ENCODE data around the gene HCAR3.

The HCAR3 gene

GRCh38 chr12:122740351-122740750 is 23.7 kb upstream of the HCAR3 start:
- Histone ChIP-seq H3K4me1 (ENCODE audit: control insufficient read depth, insufficient read depth, low read length) (no peaks in the 10 kb centered on the region; the same call in 1 of the 2 replicates), H3K36me3 (ENCODE audit: control insufficient read depth, insufficient read depth, low read length) (no peaks in the 10 kb centered on the region), H3K9me3 (ENCODE audit: control insufficient read depth, insufficient read depth, low read length) (no peaks in the 10 kb centered on the region), H3K27me3 (ENCODE audit: control insufficient read depth, insufficient read depth, low read length) (no peaks in the 10 kb centered on the region), H3K4me3 (ENCODE audit: low read length) (no peak overlapping the region), H3K27ac (ENCODE audit: low read length) (no peak overlapping the region)
- no peak for DNase-seq (ENCODE audit: low read depth, low spot score)
- WGBS (ENCODE audit: insufficient coverage, insufficient read length): no CpG with 5 or more reads among the region's 7 CpGs

GRCh38 chr12:122738571-122738970 is 22.0 kb upstream of the HCAR3 start:
- no CpG with 5 or more reads among the region's 7 CpGs for WGBS (ENCODE audit: insufficient coverage, insufficient read length)
- DNase-seq (ENCODE audit: low read depth, low spot score): no peak
- Histone ChIP-seq H3K4me3 (ENCODE audit: low read length) (no peak overlapping the region), H3K9me3 (ENCODE audit: control insufficient read depth, insufficient read depth, low read length) (no peaks in the 10 kb centered on the region), H3K4me1 (ENCODE audit: control insufficient read depth, insufficient read depth, low read length) (no peaks in the 10 kb centered on the region; the same call in 1 of the 2 replicates), H3K27ac (ENCODE audit: low read length) (no peak overlapping the region), H3K36me3 (ENCODE audit: control insufficient read depth, insufficient read depth, low read length) (no peaks in the 10 kb centered on the region), H3K27me3 (ENCODE audit: control insufficient read depth, insufficient read depth, low read length) (no peaks in the 10 kb centered on the region)

GRCh38 chr12:122732611-122733010 is 16.0 kb upstream of the HCAR3 start:
- Histone ChIP-seq H3K36me3 (ENCODE audit: control insufficient read depth, insufficient read depth, low read length) (no peaks in the 10 kb centered on the region), H3K9me3 (ENCODE audit: control insufficient read depth, insufficient read depth, low read length) (no peaks in the 10 kb centered on the region), H3K27ac (ENCODE audit: low read length) (no peak overlapping the region), H3K27me3 (ENCODE audit: control insufficient read depth, insufficient read depth, low read length) (no peaks in the 10 kb centered on the region), H3K4me1 (ENCODE audit: control insufficient read depth, insufficient read depth, low read length) (no peaks in the 10 kb centered on the region), H3K4me3 (ENCODE audit: low read length) (no peak overlapping the region)
- DNase-seq (ENCODE audit: low read depth, low spot score): no peak
- 100% methylated on average over 2 of the region's 4 CpGs for WGBS (ENCODE audit: insufficient coverage, insufficient read length)

GRCh38 chr12:122732170-122732569 is 15.6 kb upstream of the HCAR3 start:
- no peak overlapping the region for H3K4me3 ChIP-seq (ENCODE audit: low read length)
- no peak overlapping the region for H3K27ac ChIP-seq (ENCODE audit: low read length)
- H3K4me1 ChIP-seq (ENCODE audit: control insufficient read depth, insufficient read depth, low read length): no peaks in the 10 kb centered on the region
- no peaks in the 10 kb centered on the region for H3K36me3 ChIP-seq (ENCODE audit: control insufficient read depth, insufficient read depth, low read length)
- no peak for DNase-seq (ENCODE audit: low read depth, low spot score)
- WGBS (ENCODE audit: insufficient coverage, insufficient read length): no CpG with 5 or more reads among the region's 3 CpGs
- no peaks in the 10 kb centered on the region for H3K9me3 ChIP-seq (ENCODE audit: control insufficient read depth, insufficient read depth, low read length)
- no peaks in the 10 kb centered on the region for H3K27me3 ChIP-seq (ENCODE audit: control insufficient read depth, insufficient read depth, low read length)

DNA sequence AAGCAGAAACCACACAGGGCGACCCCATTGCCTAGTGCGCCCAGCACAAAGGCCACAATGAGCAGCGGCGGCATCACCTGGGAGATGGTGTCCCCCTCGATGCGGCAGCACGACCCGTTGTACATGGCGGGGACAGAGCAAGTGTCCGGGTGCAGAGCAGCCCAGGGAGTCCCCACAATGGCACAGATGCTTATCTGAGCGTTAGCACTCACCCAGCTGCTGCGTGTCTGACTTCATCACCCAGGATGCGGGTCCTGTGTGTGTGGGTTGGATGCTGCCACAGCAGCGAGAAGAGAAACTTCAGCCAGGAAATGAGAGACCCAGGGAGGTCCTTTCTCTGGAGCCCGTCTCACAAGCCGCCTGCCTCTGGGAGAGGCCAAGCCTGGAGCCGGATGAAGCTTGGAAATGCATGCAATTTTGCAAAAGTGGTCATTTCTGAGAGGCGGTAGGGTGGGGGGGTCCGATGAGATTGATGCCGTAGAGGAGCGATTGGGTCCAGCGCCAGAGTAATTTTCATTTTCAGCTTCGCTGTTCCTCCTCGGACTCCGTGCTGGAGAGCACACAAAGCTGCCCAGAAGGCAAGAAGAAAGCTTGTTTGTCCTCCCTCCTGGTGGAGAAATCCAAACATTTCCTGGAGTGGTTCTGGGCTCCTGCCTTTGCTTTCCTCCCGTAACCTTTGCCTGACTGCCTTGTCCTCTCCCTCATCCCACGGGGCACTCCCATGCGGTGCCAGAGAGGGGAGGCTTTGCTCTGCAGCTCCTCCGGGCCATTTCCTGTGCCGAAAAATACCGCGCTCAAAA is 13.8 kb upstream of the HCAR3 start, which contains the start of gene HCAR1:
Gene HCAR1, minus strand, starts transcription at position 630 of the 800 bp plus-strand sequence. Its CDS starts 505 bp downstream, at position 125.
- no CpG with 5 or more reads among the region's 32 CpGs for WGBS (ENCODE audit: insufficient coverage, insufficient read length)

DNA sequence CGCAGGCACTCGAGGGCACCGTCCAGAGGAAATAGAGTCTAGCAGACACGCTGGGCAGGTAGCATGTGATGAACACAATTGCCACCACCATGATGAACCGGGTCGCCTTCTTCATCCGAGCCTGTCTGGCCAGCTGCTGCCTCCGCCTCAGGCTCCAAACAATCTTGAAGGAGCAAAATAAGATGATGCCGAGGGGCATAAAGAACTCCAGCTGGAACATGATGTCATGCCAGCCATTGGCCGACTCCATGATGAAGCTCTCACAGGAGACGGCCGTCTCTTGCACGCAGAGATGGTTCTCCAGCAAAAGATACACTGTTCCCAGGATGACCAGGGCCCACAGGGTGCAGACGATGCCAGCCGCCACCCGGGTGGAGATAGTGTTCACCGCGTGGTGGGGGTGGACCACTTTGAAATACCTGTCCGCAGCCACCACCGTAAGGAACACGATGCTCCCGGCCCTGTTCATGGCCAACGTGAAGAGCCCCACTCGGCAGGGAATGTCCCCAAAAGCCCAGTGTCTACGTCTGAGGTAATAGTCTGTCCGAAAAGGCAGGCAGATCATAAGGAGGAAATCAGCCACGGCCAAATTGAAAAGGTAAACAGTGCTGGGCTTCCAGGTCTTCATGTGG is 13.1 kb upstream of the HCAR3 start:
- WGBS (ENCODE audit: insufficient coverage, insufficient read length): no CpG with 5 or more reads among the region's 27 CpGs
- Histone ChIP-seq H3K36me3 (ENCODE audit: control insufficient read depth, insufficient read depth, low read length) (no peaks in the 10 kb centered on the region), H3K4me1 (ENCODE audit: control insufficient read depth, insufficient read depth, low read length) (no peaks in the 10 kb centered on the region), H3K9me3 (ENCODE audit: control insufficient read depth, insufficient read depth, low read length) (no peaks in the 10 kb centered on the region), H3K27ac (ENCODE audit: low read length) (no peak overlapping the region), H3K4me3 (ENCODE audit: low read length) (no peak overlapping the region), H3K27me3 (ENCODE audit: control insufficient read depth, insufficient read depth, low read length) (no peaks in the 10 kb centered on the region)
- no peak for DNase-seq (ENCODE audit: low read depth, low spot score)

More for the DNA sequence above, 13.8 kb upstream of the HCAR3 start, which contains the start of gene HCAR1:
- Histone ChIP-seq H3K4me3 (ENCODE audit: low read length) (no peak within 1 kb of the TSS), H3K9me3 (ENCODE audit: control insufficient read depth, insufficient read depth, low read length) (no peaks in the 10 kb centered on the region), H3K4me1 (ENCODE audit: control insufficient read depth, insufficient read depth, low read length) (no peaks in the 10 kb centered on the region), H3K27ac (ENCODE audit: low read length) (no peak within 1 kb of the TSS), H3K27me3 (ENCODE audit: control insufficient read depth, insufficient read depth, low read length) (no peaks in the 10 kb centered on the region), H3K36me3 (ENCODE audit: control insufficient read depth, insufficient read depth, low read length) (no peaks in the 10 kb centered on the region)
- DNase-seq (ENCODE audit: low read depth, low spot score): no peak

DNA sequence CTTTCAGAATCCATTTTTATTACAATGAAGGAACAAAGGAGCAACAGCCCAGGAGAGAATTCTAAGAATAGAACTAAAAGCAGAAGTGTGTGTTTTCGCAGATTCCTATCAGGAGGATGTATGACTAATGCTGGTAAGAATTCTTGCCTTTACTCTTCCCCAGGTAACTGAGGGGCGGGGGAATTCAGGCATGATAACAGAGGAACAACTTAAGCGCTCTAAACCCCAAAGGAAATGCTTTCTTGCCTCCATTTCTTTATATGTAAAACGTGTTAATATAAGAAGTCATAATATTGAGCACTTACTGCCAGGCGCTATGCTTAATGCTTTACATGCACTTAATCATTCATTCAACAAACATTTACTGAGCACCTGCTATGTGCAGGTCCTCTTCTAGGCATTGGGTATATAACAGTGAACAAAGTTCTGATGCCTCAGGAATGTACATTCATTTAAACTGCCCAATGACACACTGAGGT is 9.5 kb upstream of the HCAR3 start:
- no peak for DNase-seq (ENCODE audit: low read depth, low spot score)
- Histone ChIP-seq H3K27ac (ENCODE audit: low read length) (no peak overlapping the region), H3K4me1 (ENCODE audit: control insufficient read depth, insufficient read depth, low read length) (no peaks in the 10 kb centered on the region)

DNA sequence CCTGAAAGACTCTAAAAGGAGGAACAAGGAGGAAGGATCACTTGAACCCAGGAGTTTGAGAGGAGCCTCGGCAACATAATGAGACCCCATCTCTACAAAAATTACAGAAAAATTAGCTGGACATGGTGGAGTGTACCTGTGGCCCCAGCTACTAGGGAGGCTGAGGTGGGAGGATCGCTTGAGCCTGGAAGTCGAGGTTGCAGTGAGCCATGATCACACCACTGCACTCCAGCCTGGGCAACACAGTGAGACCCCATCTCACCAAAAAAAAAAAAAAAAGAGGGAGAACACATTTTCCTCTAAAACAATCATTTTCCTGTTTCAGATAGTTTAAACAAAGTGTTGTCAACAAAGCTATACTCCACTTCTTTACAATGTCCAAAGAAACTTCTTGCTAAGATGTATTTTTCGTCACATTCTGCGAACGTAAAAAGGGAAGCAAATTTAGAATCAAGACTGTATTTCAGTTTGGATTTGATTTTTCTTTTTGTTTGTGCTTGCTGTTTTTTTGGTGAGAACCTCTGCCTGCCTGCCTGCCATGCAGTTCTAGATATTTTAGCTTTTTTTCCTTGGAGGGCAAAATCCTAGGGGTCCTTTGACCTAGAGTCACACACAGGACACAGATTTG is 9.0 kb upstream of the HCAR3 start:
- no CpG with 5 or more reads among the region's 6 CpGs for WGBS (ENCODE audit: insufficient coverage, insufficient read length)
- no peak for DNase-seq (ENCODE audit: low read depth, low spot score)
- Histone ChIP-seq H3K4me1 (ENCODE audit: control insufficient read depth, insufficient read depth, low read length) (no peaks in the 10 kb centered on the region), H3K9me3 (ENCODE audit: control insufficient read depth, insufficient read depth, low read length) (no peaks in the 10 kb centered on the region), H3K27me3 (ENCODE audit: control insufficient read depth, insufficient read depth, low read length) (no peaks in the 10 kb centered on the region), H3K27ac (ENCODE audit: low read length) (no peak overlapping the region), H3K36me3 (ENCODE audit: control insufficient read depth, insufficient read depth, low read length) (no peaks in the 10 kb centered on the region), H3K4me3 (ENCODE audit: low read length) (no peak overlapping the region)

More for the DNA sequence above, 9.5 kb upstream of the HCAR3 start:
- Histone ChIP-seq H3K9me3 (ENCODE audit: control insufficient read depth, insufficient read depth, low read length) (no peaks in the 10 kb centered on the region), H3K27me3 (ENCODE audit: control insufficient read depth, insufficient read depth, low read length) (no peaks in the 10 kb centered on the region), H3K36me3 (ENCODE audit: control insufficient read depth, insufficient read depth, low read length) (no peaks in the 10 kb centered on the region), H3K4me3 (ENCODE audit: low read length) (no peak overlapping the region)
- WGBS (ENCODE audit: insufficient coverage, insufficient read length): no CpG with 5 or more reads among the region's 5 CpGs

- Histone ChIP-seq H3K27me3 (ENCODE audit: control insufficient read depth, insufficient read depth, low read length) (no peaks in the 10 kb centered on the region), H3K9me3 (ENCODE audit: control insufficient read depth, insufficient read depth, low read length) (no peaks in the 10 kb centered on the region), H3K36me3 (ENCODE audit: control insufficient read depth, insufficient read depth, low read length) (no peaks in the 10 kb centered on the region), H3K27ac (ENCODE audit: low read length) (no peak overlapping the region), H3K4me1 (ENCODE audit: control insufficient read depth, insufficient read depth, low read length) (no peaks in the 10 kb centered on the region), H3K4me3 (ENCODE audit: low read length) (no peak overlapping the region)
- DNase-seq (ENCODE audit: low read depth, low spot score): no peak
- WGBS (ENCODE audit: insufficient coverage, insufficient read length): no CpG with 5 or more reads among the region's 12 CpGs
Measured at GRCh38 chr12:122724641-122725243, 8.1 kb upstream of the HCAR3 start.

DNA sequence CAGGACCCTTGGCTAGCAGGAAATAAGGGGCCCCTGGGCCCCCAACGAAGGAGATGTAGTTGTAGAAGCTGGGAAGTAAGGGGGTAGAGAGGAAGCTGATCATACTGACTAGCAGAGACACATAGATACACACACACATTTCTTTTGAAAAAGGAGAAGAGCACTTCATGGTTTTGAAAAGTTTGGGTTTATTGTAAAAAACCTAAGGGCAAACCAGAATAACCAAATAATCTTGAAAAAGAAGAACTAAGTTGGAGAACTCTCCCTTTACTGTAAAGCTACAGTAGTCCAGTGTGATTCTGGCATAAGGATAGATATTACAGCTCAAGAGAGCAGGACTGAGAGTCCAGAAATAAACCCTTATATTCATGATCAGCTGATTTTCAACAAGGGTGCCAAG is 5.8 kb upstream of the HCAR3 start:
- H3K27me3 ChIP-seq (ENCODE audit: control insufficient read depth, insufficient read depth, low read length): no peaks in the 10 kb centered on the region
- H3K4me1 ChIP-seq (ENCODE audit: control insufficient read depth, insufficient read depth, low read length): no peaks in the 10 kb centered on the region
- DNase-seq (ENCODE audit: low read depth, low spot score): no peak
- no peak overlapping the region for H3K4me3 ChIP-seq (ENCODE audit: low read length)
- WGBS (ENCODE audit: insufficient coverage, insufficient read length): no CpG with 5 or more reads among the region's 1 CpG
- H3K36me3 ChIP-seq (ENCODE audit: control insufficient read depth, insufficient read depth, low read length): no peaks in the 10 kb centered on the region
- H3K9me3 ChIP-seq (ENCODE audit: control insufficient read depth, insufficient read depth, low read length): no peaks in the 10 kb centered on the region
- no peak overlapping the region for H3K27ac ChIP-seq (ENCODE audit: low read length)

Measured in iPS DF 6.9 (cell line).